ENCODE results near the gene PRKAG2. TPM values are rescaled to one million over a fixed set of nuclear protein-coding genes. Genes with fewer than 3 reads are reported as not detected.

PRKAG2 gene
- total and polyA plus RNA-seq, 12 donors: 3.8 to 17.3 (median 10.9) TPM

- Histone ChIP-seq H3K4me1 (replicated peaks in 1 of 2) (no peaks in the 10 kb centered on the region), H3K27ac (no peak overlapping the region), H3K27me3 (no peaks in the 10 kb centered on the region), H3K9me3 (replicated peaks in 1 of 3) (no peaks in the 10 kb centered on the region), H3K4me3 (no peak overlapping the region), H3K36me3 (replicated peaks in 1 of 2) (no peaks in the 10 kb centered on the region)
- intact Hi-C loops (cut with DNase I): no loop called here
- DNase-seq: no peak
- TF ChIP-seq POLR2A (IDR thresholded peaks at IDR 0.05): no peak
- TF ChIP-seq, protein P1, sequence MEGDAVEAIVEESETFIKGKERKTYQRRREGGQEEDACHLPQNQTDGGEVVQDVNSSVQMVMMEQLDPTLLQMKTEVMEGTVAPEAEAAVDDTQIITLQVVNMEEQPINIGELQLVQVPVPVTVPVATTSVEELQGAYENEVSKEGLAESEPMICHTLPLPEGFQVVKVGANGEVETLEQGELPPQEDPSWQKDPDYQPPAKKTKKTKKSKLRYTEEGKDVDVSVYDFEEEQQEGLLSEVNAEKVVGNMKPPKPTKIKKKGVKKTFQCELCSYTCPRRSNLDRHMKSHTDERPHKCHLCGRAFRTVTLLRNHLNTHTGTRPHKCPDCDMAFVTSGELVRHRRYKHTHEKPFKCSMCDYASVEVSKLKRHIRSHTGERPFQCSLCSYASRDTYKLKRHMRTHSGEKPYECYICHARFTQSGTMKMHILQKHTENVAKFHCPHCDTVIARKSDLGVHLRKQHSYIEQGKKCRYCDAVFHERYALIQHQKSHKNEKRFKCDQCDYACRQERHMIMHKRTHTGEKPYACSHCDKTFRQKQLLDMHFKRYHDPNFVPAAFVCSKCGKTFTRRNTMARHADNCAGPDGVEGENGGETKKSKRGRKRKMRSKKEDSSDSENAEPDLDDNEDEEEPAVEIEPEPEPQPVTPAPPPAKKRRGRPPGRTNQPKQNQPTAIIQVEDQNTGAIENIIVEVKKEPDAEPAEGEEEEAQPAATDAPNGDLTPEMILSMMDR (IDR thresholded peaks at IDR 0.05): no peak
- 92 to 97% (median 95%) methylated on average over 4 to 5 of the region's 5 CpGs for WGBS, 4 donors
Observed at GRCh38 chr7:151777495-151777880, 99.4 kb downstream of the PRKAG2 start.

DNA sequence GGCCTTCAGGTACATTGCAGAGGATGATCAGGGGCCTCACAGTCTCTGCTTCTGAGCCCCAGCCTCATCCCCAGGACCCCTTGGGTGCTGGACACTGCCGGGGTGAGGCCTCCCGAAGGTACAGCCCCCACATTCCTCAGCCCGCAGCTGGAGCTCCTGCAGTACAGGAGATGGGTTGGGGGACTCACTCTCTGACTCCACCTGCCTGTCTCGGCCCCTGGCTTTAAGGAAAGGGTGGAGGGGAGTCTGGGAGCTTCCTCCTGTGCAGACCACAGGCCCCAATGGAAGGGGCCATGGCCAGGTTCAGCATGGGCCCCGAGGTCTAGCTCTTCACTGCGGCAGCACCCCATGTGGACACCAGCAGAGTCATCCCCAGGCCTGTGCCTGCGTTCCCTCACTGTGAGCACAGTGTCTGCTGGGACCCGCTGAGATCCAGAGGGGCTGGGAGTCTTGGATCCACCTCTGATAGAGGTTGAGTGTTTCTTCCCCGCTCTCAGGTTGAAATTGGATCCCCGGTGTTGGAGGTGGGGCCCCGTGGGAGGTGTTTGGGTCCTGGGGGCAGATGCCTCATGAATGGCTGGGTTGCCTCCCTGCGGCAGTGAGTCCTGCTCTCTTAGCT is 99.9 kb downstream of the PRKAG2 start:
- 85 to 100% (median 97%) methylated on average over 3 to 12 of the region's 12 CpGs for WGBS, 4 donors
- Histone ChIP-seq H3K27ac (no peak overlapping the region), H3K4me1 (replicated peaks in 1 of 2) (no peaks in the 10 kb centered on the region), H3K9me3 (replicated peaks in 1 of 3) (no peaks in the 10 kb centered on the region), H3K36me3 (replicated peaks in 1 of 2) (no peaks in the 10 kb centered on the region), H3K4me3 (no peak overlapping the region), H3K27me3 (no peaks in the 10 kb centered on the region)
- DNase-seq: no peak
- TF ChIP-seq POLR2A (IDR thresholded peaks at IDR 0.05): no peak
- TF ChIP-seq, protein P1 (IDR thresholded peaks at IDR 0.05): no peak
- intact Hi-C loops (cut with DNase I): no loop called here

- TF ChIP-seq POLR2A (IDR thresholded peaks at IDR 0.05): no peak
- H3K27ac ChIP-seq: no peak overlapping the region
- no peak for DNase-seq
- 88 to 98% (median 93%) methylated on average over 5 to 8 of the region's 8 CpGs for WGBS, 4 donors
- intact Hi-C loops (cut with DNase I): no loop called here
- H3K27me3 ChIP-seq: no peaks in the 10 kb centered on the region
- no peaks in the 10 kb centered on the region for H3K36me3 ChIP-seq (replicated peaks in 1 of 2)
- no peaks in the 10 kb centered on the region for H3K9me3 ChIP-seq (replicated peaks in 1 of 3)
- H3K4me3 ChIP-seq: no peak overlapping the region
- H3K4me1 ChIP-seq (replicated peaks in 1 of 2): no peaks in the 10 kb centered on the region
Observed at GRCh38 chr7:151776446-151776845, 100.5 kb downstream of the PRKAG2 start.

- Histone ChIP-seq H3K27ac (no peak overlapping the region), H3K9me3 (replicated peaks in 1 of 3) (no peaks in the 10 kb centered on the region), H3K36me3 (replicated peaks in 1 of 2) (no peaks in the 10 kb centered on the region), H3K27me3 (no peaks in the 10 kb centered on the region), H3K4me3 (no peak overlapping the region), H3K4me1 (replicated peaks in 1 of 2) (no peaks in the 10 kb centered on the region)
- no peak for DNase-seq
- no peak for TF ChIP-seq POLR2A (IDR thresholded peaks at IDR 0.05)
- TF ChIP-seq, protein P1 (IDR thresholded peaks at IDR 0.05): no peak
- intact Hi-C loops (cut with DNase I): no loop called here
- WGBS, 4 donors: 73 to 81% (median 79%) methylated on average over 10 to 14 of the region's 14 CpGs
Observed at GRCh38 chr7:151775547-151776443, 101.1 kb downstream of the PRKAG2 start.
